HL-60 (cell line): ENCODE measurements around the gene IL22RA2.

Experiments
- CTCF ChIP-seq: IDR thresholded peaks from one replicate; pipeline ENCODE4 v1.5.1; 2011; ENCODE audit warnings: low read length, control low read depth, inconsistent platforms; ENCODE audit not compliant: insufficient read depth
- TF ChIP-seq, protein P1 (sequence below): IDR thresholded peaks from 2 replicates; pipeline ENCODE4 v1.6.1; 2012; ENCODE audit warnings: low read depth; ENCODE audit not compliant: insufficient replicate concordance

DNA sequence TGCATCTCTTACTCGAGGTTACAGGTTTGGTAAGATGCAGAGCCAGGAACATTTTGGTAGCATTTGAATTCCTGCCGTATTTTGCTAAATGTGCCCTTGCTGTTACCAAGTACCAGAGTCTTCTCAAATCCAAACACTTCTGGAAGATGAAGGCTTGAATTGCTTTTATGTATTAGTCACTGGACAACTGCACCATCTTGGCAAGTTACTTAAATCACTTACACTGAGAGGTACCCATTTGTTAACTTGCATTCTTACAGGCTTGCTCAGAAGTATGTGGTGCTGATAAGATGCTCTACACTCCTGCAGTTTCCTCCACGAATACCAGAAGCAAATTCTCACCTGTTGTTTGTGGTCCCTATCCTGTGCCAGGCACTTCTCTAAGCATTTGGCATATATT is 12.7 kb downstream of the IL22RA2 start:
- no peak for TF ChIP-seq CTCF
- TF ChIP-seq, protein P1, sequence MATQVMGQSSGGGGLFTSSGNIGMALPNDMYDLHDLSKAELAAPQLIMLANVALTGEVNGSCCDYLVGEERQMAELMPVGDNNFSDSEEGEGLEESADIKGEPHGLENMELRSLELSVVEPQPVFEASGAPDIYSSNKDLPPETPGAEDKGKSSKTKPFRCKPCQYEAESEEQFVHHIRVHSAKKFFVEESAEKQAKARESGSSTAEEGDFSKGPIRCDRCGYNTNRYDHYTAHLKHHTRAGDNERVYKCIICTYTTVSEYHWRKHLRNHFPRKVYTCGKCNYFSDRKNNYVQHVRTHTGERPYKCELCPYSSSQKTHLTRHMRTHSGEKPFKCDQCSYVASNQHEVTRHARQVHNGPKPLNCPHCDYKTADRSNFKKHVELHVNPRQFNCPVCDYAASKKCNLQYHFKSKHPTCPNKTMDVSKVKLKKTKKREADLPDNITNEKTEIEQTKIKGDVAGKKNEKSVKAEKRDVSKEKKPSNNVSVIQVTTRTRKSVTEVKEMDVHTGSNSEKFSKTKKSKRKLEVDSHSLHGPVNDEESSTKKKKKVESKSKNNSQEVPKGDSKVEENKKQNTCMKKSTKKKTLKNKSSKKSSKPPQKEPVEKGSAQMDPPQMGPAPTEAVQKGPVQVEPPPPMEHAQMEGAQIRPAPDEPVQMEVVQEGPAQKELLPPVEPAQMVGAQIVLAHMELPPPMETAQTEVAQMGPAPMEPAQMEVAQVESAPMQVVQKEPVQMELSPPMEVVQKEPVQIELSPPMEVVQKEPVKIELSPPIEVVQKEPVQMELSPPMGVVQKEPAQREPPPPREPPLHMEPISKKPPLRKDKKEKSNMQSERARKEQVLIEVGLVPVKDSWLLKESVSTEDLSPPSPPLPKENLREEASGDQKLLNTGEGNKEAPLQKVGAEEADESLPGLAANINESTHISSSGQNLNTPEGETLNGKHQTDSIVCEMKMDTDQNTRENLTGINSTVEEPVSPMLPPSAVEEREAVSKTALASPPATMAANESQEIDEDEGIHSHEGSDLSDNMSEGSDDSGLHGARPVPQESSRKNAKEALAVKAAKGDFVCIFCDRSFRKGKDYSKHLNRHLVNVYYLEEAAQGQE: no peak
